Muscle of back (tissue), 11 donors: Measurements from ENCODE around the gene NTRK3. TPM values are rescaled to one million over a fixed set of nuclear protein-coding genes. Genes with fewer than 3 reads are reported as not detected.

Experiments used
- DNase-seq, 3 donors: peaks; one replicate each; pipeline versions ENCODE4 v3.0.0 to v3.0.0-alpha.2; 2013
- polyA plus RNA-seq, 10 donors: library from polyadenylated mRNA; unstranded; fragments of 120-200 nt; gene quantifications; one replicate each; pipeline ENCODE4 v1.2.1, GENCODE V29; 2013; ENCODE audit not compliant: insufficient read length in 10 of 10

NTRK3 gene
- polyA plus RNA-seq, 10 donors: 4.2 to 9.4 (median 5.5) TPM

DNA sequence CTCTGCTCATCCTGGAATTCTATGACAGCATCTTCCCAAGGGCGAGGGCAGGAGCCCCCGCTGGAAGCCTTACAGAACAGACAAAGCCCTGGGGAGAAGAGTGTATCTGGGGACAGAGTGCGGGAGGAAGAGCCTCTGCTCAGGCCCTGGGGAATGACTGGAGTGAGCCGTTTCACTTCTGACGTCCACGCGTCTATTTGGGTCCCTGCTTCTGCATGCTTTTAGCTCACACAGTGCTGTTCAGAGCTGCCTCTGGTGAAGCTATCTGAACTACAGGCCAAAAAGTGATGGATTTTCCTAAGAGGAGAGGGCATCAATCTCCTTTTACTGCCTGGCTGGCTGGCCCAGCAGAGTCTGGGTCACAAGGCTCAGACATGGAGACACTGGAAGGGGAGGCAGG, 311.8 kb downstream of the NTRK3 start:
- peak in 1 of 3 donors; percentile 68 for DNase-seq

DNA sequence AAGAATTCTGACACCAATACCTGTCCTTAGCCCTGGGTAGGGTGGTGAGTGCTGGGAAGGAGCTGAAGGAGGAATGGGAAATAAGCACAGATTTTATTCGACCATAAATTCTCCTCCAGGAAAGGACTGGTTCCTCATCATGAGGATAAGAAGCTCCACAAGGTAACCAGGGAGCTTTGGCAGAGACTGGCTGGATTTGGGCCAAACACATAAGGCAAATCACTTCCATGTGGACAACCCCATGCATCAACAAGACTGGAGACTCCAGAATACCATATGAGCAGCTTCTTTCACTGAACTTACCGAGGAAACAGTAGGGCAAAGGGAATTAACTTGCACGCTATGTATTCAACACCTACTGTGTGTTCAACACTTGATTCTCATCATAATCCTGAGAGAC, 312.5 kb downstream of the NTRK3 start:
- peak in 2 of 3 donors; percentile 51 to 73 for DNase-seq

DNA sequence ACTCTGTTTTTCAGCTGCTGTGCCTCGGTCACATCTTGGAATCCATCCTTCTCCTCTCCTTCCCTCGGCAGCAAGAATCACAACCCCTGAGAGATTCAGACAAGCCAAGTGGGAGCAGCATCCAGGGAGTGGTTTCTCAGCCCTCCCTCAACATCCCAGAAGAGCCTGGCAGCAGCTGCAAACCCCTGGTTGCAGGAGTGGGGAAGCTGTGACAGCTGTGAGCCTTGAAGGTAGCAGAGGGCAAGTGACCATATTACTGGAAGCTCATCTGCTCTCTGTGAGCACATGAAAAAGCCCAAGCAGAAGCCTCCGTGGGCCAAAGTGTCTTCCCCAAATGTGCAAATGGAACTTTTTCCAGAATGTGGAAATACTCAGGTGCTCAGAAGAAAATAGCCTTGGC, 312.9 kb downstream of the NTRK3 start:
- DNase-seq: peak in 1 of 3 donors; percentile 52

DNA sequence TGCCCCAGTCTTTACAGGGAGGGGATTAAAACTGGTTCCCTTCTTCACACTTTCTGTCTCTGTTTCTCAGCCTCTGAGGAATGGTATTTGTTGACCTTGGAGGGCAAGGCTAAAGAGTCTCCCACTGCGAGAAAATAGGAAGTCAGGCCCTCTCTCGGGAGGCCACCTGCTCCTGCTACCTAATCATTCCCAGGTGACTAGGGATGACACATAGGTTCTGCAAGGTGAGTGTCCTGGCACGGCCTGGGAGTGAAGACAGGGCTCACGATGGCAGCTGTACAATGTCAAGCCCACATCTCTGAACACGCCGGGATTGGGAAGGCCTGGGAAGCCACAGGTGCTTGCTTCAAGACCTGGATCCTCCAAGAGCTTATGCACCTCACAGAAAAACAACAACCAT, 314.2 kb downstream of the NTRK3 start:
- DNase-seq: no peak

DNA sequence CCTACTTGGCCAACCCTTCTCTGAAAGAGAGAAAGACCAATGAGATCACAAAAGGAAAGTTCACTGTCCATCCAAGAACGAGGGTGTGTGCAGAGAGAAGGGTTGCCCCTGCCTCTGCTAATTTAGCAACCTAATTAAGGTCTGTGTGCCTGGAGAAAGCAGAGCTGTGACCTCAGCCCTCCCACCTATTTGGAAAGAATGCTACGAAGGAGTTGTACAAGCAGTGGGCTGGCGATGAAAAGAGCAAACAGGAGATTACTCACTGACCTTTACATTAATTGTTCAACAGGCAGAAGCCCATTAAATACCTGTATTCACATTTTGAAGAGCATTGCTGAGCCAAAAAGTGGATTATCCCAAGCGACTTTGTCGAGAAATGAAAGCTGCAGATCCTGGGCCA, 314.9 kb downstream of the NTRK3 start:
- DNase-seq: no peak

DNA sequence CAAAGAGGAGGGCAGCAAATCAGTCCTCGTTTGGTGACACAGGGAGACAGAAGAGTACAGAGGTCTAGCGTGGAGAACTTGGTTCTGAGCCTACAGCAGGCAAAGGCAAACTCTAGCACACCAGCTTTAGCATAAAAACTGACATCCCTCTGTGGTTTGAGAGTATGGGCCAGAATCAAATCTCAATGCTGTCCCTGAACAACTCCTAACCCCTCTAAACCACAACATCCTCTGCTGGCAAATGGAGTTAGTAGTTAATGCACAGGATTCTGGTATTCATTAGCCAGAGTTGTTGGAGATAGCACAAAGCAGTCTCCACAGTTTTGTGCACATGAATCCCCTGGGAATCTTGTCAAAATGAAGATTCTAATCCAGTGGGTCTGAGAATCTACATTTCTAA, 315.8 kb downstream of the NTRK3 start:
- peak in 1 of 3 donors; percentile 67 for DNase-seq

DNA sequence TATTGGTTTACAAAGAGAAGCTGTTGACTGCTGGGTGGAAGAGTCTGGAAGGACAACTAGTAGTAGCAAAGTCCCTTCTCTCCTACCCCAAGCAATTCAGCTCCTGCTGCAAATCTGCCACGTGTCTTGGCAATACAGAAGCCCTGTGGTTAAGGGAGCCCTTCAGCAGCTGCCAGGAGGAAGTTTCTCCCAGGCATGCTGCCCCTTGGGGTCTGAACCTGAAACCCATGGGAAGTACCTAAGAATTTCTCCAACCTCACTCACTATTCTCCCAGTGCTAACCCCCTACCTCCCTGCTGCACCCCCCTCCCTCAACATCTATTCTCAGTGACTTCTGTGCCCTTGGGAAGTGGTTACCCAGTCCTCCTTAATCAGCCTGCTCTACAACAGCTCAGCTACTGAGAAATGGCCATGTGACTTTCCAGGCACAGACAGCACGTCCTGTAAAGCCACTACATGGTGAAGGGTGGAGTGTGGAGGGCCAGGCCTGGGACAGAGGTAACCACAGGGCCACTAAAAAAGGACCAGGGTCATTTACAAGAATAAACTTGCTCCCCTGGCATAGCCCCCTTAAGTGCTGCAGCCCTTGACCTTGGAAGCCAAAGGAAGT, 316.6 kb downstream of the NTRK3 start:
- DNase-seq: no peak

- DNase-seq: no peak
Measured at GRCh38 chr15:87938031-87938430, 318.5 kb downstream of the NTRK3 start.

DNA sequence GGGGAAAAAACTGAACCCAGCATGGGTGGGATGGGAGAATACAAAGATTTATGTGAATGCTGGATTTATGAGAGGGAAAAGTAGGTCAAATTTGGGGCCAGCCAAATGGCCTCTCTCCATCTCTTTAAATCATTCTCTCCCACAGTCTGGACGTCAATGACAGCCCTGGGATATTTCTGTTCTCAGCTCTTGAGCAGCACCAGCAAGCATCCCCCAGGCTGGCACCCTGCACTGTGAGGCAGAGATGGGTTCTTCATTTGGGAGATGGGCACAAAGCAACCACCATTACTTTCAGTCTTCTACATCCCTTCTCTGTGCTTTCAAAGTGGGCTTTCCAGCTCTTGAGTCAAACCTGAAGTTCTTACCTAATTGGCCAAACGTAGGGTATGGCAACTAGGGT, 321.0 kb downstream of the NTRK3 start:
- no peak for DNase-seq

GRCh38 chr15:87931584-87931983, 325.0 kb downstream of the NTRK3 start:
- no peak for DNase-seq

DNA sequence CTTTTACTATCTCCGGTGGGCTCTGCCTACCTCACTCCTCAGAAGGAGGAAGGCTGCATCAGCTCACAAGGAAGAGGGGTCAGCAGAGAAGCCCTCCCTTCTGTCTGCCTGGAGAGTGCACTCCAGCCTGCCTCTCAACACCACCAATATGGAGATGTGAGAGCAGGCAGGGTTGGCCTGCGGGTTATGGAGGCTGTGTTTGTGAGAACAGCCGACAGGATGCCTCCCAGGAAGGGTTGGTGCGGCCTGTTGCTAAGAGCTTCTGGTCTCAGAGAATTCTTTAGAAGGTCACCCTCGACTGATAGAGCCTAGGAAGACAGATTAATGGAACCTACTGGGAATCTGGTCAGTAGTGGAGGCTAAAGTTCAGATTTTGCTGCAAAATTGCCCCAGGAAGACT, 326.1 kb downstream of the NTRK3 start:
- no peak for DNase-seq

DNA sequence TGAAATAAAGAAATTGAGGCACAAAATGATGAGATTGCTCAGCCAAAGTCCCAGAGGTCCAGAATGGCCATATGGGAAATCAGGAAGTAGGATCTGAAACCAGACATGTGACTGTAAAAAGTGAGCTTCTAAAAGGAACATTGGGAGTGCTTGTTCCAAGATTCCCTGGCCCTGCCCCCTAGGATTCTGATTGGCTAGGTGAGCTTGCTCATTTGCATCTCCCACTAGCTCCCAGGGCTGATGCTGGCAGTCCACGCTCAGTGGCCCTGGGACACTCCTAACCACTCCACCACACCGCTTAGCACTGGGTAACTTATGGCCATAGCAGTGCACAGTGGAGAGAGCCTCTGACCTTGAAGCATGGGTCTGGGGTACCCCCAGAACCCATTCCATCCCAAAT, 326.7 kb downstream of the NTRK3 start:
- no peak for DNase-seq

GRCh38 chr15:87924433-87924832, 332.1 kb downstream of the NTRK3 start:
- no peak for DNase-seq

DNA sequence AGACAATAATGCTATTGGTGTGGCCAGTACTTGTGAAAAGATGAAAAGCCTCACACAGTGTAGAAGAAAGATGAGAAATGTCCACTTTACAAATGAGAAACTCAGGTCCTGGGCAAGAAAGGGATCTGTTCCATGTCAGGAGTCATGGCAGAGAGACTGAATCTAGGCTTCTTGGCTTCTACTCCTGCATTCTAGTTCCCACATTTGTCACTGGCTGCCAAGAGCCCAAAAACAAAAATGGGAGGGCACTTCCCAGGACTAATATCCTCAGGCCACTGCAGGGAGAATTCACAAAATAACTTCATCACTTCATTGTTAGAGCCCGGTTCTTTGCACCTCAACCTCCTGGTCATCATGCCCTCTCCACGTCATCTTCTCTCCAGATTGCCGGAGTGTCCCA, 337.5 kb downstream of the NTRK3 start:
- DNase-seq: no peak

GRCh38 chr15:87917480-87917879, 339.1 kb downstream of the NTRK3 start:
- no peak for DNase-seq

DNA sequence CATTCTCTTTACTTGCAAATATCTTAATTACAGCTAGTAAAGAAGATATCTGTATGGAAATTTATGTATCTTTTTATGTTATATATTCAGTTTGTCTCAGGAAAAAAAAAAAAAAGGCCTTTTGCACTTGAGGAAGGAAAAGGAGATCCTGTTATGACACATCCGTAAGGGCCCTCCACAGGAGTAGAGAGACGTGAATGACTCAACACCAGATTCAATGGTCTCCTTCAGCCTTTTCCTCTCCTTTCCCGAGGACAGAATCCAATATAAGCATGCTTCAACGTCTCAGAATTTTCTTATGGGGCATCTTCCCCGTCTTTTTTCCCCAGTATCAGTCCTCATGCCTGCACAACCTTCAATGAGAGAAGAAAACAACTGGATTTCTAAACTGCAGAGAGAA, 340.3 kb downstream of the NTRK3 start:
- DNase-seq: no peak

DNA sequence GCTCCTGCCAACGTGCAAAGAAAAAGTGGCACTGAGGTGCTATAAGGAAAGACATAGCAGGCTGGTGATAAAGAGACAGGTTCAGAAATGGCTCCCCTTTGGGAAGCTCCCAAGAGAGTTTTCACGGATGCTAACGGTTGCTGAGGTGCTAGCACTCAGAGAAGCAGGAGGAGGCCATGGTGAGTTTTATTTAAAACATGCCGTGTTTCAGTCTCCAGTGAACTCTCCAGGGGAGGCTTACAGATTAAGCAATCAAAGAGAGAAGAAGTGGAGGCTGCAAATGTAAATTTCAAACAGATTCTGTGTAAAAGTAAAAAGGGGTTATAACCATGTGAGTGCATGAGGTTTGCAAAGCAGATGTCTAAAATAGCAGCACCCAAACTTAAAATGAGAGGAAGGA, 346.2 kb downstream of the NTRK3 start:
- DNase-seq: no peak

- no peak for DNase-seq
Measured at GRCh38 chr15:87907676-87908446, 348.7 kb downstream of the NTRK3 start.

- no peak for DNase-seq
Measured at GRCh38 chr15:87906444-87906843, 350.1 kb downstream of the NTRK3 start.

DNA sequence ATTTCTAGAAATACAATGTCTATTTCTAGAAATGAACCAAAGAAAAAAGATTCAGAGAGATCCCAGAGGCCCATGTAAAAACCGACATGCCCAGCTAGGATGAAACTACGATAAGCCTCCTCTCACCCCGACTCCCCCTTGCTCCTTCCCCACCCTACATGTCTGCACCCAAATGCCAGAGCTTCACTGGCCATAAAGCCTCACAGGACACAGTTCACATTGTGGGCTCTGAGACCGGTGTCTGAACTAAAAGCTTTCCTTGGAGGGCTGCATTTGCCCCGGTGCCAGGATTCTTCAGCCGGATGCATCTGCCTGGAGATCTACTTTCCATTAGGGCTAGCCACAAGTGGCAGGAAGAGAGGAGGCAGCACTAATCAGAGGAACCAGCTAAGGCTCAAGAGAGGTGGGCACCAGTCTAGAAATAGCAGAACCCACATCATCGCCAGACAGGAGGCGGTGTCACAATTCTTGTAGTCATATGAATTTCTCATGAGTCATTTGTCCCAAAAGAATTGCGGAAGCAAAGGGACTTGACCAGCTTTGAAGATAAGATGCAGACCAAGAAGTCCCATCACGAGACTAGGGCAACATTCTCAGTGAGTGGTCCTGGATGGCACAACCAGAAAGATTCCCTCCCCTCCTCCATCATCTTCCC, 353.6 kb downstream of the NTRK3 start:
- DNase-seq: no peak

DNA sequence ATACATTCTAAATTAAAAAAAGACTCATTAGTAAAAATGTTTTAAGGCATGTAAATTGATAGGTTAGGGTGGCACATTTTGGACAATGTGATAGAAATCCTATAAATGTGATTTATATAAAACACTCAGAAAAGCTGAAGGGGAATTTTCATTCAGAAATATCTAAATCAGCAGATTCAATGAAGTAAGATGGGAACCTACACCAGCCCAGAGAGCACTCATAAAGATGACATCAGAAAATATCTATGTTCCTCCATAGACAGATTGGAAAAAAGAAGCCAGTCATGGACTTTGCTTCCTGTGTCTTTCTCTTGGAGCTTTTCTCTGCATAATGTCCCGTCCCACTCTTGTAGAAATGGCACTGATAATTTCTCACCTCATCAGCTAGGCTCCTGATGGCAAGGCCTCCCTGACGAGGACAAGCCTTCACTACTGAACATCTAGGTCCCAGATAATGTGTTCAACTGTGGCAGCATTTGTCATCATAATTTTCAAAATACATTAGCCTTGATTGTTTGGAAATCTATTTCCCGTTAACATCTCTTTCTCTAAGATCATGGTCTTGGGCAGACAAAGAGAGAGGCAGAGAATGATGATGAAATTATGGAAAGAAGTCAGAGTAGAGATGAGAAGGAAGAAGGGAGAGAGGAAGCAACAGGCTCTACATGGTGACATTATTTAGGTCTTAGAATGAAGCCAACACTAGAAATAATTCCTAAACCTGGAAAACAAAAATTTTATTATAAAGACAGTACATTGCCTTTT, 354.4 kb downstream of the NTRK3 start:
- no peak for DNase-seq

- no peak for DNase-seq
Measured at GRCh38 chr15:87901008-87901407, 355.5 kb downstream of the NTRK3 start.
